Natural killer cell (primary cell): Measurements from ENCODE around the gene COX10. TPM values are rescaled to one million over a fixed set of nuclear protein-coding genes. Genes with fewer than 3 reads are reported as not detected.
A peak's percentile ranks its signal among the peaks of the same experiment; 100 is the strongest.

Experiments
- ATAC-seq, 3 donors: fragments of 150-1000 bp in 2 of 3; fragments of 200-7000 bp in 1 of 3; cut with Tn5 transposase; 1 replicate in 1 of 3; 2 replicates in 2 of 3; pipeline ENCODE4 v1.10.0; 2021; ENCODE audit warnings: mild to moderate bottlenecking in 2 of 3, moderate library complexity in 2 of 3
- DNase-seq, 2 donors: peaks; one replicate each; pipeline versions ENCODE4 v3.0.0 to v3.0.0-alpha.2; 2013 to 2021; ENCODE audit warnings: mixed read lengths in 1 of 2
- H3K27ac ChIP-seq: one replicate; pipeline ENCODE4 v1.5.1; 2013; ENCODE audit warnings: mild to moderate bottlenecking, low read length
- H3K27me3 ChIP-seq: one replicate; pipeline ENCODE4 v1.6.1; 2013; ENCODE audit warnings: low read length; ENCODE audit not compliant: control insufficient read depth, insufficient read depth
- H3K36me3 ChIP-seq: one replicate; pipeline ENCODE4 v1.6.1; 2013; ENCODE audit warnings: low read length; ENCODE audit not compliant: control insufficient read depth, insufficient read depth
- H3K4me1 ChIP-seq: one replicate; pipeline ENCODE4 v1.6.1; 2013; ENCODE audit warnings: low read length; ENCODE audit not compliant: control insufficient read depth, insufficient read depth
- H3K4me3 ChIP-seq: one replicate; pipeline ENCODE4 v1.5.1; 2013; ENCODE audit warnings: low read length
- H3K9me3 ChIP-seq: one replicate; pipeline ENCODE4 v1.6.1; 2013; ENCODE audit warnings: low read length; ENCODE audit not compliant: control insufficient read depth, insufficient read depth
- H3K27ac Mint-ChIP-seq, 2 donors: one replicate each; pipeline ENCODE4 v1.8.0; 2022; ENCODE audit warnings: mild to moderate bottlenecking in 2 of 2, mixed read lengths in 2 of 2, moderate library complexity in 1 of 2
- H3K27me3 Mint-ChIP-seq, 2 donors: one replicate each; pipeline ENCODE4 v1.8.0; 2022; ENCODE audit warnings: low read depth in 2 of 2, mixed read lengths in 2 of 2
- H3K36me3 Mint-ChIP-seq: one replicate; pipeline ENCODE4 v1.8.0; 2022; ENCODE audit warnings: mixed read lengths
- H3K4me1 Mint-ChIP-seq, 2 donors: one replicate each; pipeline ENCODE4 v1.8.0; 2022; ENCODE audit warnings: mixed read lengths in 2 of 2
- H3K4me3 Mint-ChIP-seq: one replicate; pipeline ENCODE4 v1.8.0; 2022; ENCODE audit warnings: mild to moderate bottlenecking, moderate library complexity, mixed read lengths
- H3K9me3 Mint-ChIP-seq, 2 donors: one replicate each; pipeline ENCODE4 v1.8.0; 2022; ENCODE audit warnings: mixed read lengths in 2 of 2
- WGBS: methylation state at CpG from one replicate; pipeline ENCODE4 v1.1.7; 2013; ENCODE audit warnings: missing lambda C conversion rate; ENCODE audit not compliant: insufficient coverage; 5-methylcytosine and 5-hydroxymethylcytosine counted together
- intact Hi-C: fragments of 100-400 bp; cut with micrococcal nuclease; formaldehyde crosslinking; loops from one replicate; pipeline ENCODE4 v1.14.2; 2022
- total RNA-seq, 4 donors: library from RNA; stranded (reverse); fragments of 120-200 nt in 1 of 4; gene quantifications; one replicate each; pipeline versions ENCODE4 v1.2.3 to v1.2.4, GENCODE V29; 2013 to 2022
- TF ChIP-seq, protein P1 (sequence below): fragments of 200-600 bp; IDR thresholded peaks from one replicate; pipeline ENCODE4 v1.8.0; 2022; ENCODE audit warnings: antibody characterized with exemption

COX10 gene
- total RNA-seq, 3 donors from 2014 or later (not counting 1 experiment from before 2014, with no cell fraction given), result 12.5 to 17.0 (median 13.5) TPM

- Mint-ChIP-seq H3K27me3 (no peaks in the 10 kb centered on the region), H3K36me3 (no peaks in the 10 kb centered on the region), H3K27ac (no peak overlapping the region), H3K4me1 (peaks cover 30 to 40% of the 10 kb centered on the region in 2 donors), H3K4me3 (no peak overlapping the region), H3K9me3 (no peaks in the 10 kb centered on the region)
- Histone ChIP-seq H3K27ac (no peak overlapping the region), H3K9me3 (no peaks in the 10 kb centered on the region), H3K27me3 (no peaks in the 10 kb centered on the region), H3K36me3 (no peaks in the 10 kb centered on the region), H3K4me1 (no peaks in the 10 kb centered on the region), H3K4me3 (no peak overlapping the region)
- intact Hi-C loops, result no loop called here
- ATAC-seq (peak in 2 of 3 donors; percentile 49 to 57), DNase-seq (no peak)
- TF ChIP-seq, protein P1, sequence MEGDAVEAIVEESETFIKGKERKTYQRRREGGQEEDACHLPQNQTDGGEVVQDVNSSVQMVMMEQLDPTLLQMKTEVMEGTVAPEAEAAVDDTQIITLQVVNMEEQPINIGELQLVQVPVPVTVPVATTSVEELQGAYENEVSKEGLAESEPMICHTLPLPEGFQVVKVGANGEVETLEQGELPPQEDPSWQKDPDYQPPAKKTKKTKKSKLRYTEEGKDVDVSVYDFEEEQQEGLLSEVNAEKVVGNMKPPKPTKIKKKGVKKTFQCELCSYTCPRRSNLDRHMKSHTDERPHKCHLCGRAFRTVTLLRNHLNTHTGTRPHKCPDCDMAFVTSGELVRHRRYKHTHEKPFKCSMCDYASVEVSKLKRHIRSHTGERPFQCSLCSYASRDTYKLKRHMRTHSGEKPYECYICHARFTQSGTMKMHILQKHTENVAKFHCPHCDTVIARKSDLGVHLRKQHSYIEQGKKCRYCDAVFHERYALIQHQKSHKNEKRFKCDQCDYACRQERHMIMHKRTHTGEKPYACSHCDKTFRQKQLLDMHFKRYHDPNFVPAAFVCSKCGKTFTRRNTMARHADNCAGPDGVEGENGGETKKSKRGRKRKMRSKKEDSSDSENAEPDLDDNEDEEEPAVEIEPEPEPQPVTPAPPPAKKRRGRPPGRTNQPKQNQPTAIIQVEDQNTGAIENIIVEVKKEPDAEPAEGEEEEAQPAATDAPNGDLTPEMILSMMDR, result no peak
- 77% methylated on average over 5 of the region's 5 CpGs for WGBS
These were observed 54.4 kb downstream of the COX10 start for GRCh38 chr17:14123619-14124278.

GRCh38 chr17:14124854-14125253, 55.5 kb downstream of the COX10 start:
- Mint-ChIP-seq H3K9me3 (no peaks in the 10 kb centered on the region), H3K27me3 (no peaks in the 10 kb centered on the region), H3K4me1 (peaks cover 19 to 29% of the 10 kb centered on the region in 2 donors), H3K36me3 (no peaks in the 10 kb centered on the region), H3K4me3 (no peak overlapping the region), H3K27ac (no peak overlapping the region)
- Histone ChIP-seq H3K4me3 (no peak overlapping the region), H3K27me3 (no peaks in the 10 kb centered on the region), H3K27ac (no peak overlapping the region), H3K4me1 (no peaks in the 10 kb centered on the region), H3K36me3 (no peaks in the 10 kb centered on the region), H3K9me3 (no peaks in the 10 kb centered on the region)
- intact Hi-C loops, result no loop called here
- WGBS, result 88% methylated on average over 4 of the region's 4 CpGs
- no peak for DNase-seq
- no peak for ATAC-seq
- TF ChIP-seq, protein P1, result no peak

GRCh38 chr17:14125518-14126137, 56.3 kb downstream of the COX10 start:
- no peak overlapping the region for H3K27ac Mint-ChIP-seq
- 90% methylated on average over 3 of the region's 6 CpGs for WGBS
- intact Hi-C loops, result no loop called here
- DNase-seq (no peak), ATAC-seq (no peak)
- H3K4me1 ChIP-seq, result no peaks in the 10 kb centered on the region
- H3K9me3 ChIP-seq, result no peaks in the 10 kb centered on the region
- H3K36me3 Mint-ChIP-seq, result no peaks in the 10 kb centered on the region
- no peak overlapping the region for H3K4me3 ChIP-seq
- TF ChIP-seq, protein P1, result no peak
- H3K9me3 Mint-ChIP-seq, result no peaks in the 10 kb centered on the region
- H3K4me1 Mint-ChIP-seq, result peaks cover 12 to 22% of the 10 kb centered on the region in 2 donors
- no peaks in the 10 kb centered on the region for H3K36me3 ChIP-seq
- H3K4me3 Mint-ChIP-seq, result no peak overlapping the region
- no peaks in the 10 kb centered on the region for H3K27me3 ChIP-seq
- no peak overlapping the region for H3K27ac ChIP-seq
- H3K27me3 Mint-ChIP-seq, result no peaks in the 10 kb centered on the region
